Measurements from ENCODE around the gene CLCN4.

Gene CLCN4

GRCh38 chrX:10197279-10198210 is 40.8 kb downstream of the CLCN4 start:
- no peak for DNase-seq (ENCODE audit: low read depth)

DNA sequence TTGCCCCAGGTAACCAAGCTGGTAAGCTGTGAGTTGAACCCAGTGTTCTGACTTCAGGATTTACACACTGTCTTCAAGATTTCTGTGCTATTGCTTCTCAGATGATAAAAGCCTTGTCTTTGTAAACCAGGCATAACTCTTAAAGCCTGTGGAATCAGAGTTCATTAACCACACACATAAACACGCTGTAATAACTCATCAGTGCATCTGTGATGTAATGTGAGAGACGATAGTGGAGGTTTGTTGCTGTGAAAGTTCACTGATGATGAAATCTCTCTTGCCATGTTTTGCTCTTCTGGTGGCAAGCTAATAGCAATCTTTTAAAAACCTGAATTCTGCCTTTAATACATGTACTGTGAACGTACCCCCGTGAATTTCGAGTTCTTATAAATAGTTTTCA is 41.5 kb downstream of the CLCN4 start:
- DNase-seq (ENCODE audit: low read depth): no peak

- DNase-seq (ENCODE audit: low read depth): peak; percentile 24
These were observed 42.4 kb downstream of the CLCN4 start for GRCh38 chrX:10199212-10199611.

GRCh38 chrX:10203617-10204016 is 46.8 kb downstream of the CLCN4 start:
- DNase-seq (ENCODE audit: low read depth): no peak

GRCh38 chrX:10206317-10206716 is 49.5 kb downstream of the CLCN4 start:
- DNase-seq (ENCODE audit: low read depth): no peak

DNA sequence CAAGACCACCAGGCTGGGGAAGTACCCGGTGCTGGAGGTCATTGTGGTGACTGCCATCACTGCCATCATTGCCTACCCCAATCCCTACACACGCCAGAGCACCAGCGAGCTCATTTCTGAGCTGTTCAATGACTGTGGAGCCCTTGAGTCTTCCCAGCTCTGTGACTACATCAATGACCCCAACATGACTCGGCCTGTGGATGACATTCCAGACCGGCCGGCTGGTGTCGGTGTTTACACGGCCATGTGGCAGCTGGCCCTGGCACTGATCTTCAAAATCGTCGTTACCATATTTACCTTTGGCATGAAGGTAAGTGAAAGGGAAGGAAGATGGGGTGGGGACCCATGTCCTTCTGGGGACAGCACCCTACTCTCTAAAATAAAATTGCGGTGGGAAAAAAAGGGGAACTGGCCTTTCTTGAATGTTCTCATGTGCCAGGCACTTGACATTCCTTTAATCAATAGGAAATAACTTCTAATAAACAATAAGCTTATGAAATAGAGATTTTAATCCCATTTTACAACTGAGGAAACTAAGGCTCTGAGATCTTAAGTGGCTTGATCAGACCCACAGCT is 51.6 kb downstream of the CLCN4 start:
- no peak for DNase-seq (ENCODE audit: low read depth)

DNA sequence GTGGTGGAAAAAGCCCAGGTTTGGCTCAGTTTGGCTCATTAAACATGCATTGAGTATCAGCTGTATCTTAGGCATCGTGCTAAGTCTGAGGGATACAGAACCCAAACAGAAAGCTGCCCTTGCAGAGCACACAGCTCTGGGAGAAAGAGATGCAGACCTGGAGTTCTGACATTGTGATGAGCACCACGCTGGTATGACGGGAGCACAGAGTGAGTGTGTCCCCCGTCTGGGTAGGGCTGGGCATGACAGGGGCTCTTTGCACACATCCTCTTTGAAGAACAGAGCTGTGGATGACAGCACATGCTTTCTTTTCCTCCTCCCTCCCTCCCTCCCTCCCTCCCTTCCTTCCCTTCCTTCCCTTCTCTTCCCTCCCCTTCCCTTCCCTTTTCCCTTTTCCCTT is 52.2 kb downstream of the CLCN4 start:
- DNase-seq (ENCODE audit: low read depth): no peak

DNA sequence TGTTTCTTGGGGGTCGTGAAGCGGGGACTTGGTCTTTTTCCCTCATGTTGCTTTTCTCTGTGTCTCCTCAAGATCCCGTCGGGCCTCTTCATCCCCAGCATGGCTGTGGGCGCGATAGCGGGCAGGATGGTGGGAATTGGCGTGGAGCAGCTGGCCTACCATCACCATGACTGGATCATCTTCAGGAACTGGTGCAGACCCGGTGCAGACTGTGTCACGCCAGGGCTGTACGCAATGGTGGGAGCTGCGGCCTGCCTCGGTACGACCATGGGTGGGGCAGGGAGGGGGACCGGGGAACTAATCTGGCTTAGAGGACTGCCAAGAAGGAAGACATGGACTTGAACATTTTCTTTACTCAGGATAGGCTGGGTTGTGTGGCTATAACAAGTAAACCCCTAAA is 55.6 kb downstream of the CLCN4 start:
- no peak for DNase-seq (ENCODE audit: low read depth)

DNA sequence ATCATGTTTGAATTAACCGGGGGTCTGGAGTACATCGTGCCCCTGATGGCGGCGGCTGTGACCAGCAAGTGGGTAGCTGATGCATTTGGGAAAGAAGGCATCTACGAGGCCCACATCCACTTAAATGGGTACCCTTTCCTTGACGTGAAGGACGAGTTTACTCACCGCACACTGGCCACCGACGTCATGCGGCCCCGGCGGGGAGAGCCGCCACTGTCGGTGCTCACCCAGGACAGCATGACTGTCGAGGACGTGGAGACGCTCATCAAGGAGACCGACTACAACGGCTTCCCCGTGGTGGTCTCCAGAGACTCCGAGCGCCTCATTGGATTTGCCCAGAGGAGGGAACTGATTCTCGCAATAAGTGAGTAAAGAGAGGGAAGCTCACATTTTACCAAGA is 56.9 kb downstream of the CLCN4 start:
- no peak for DNase-seq (ENCODE audit: low read depth)

GRCh38 chrX:10216208-10216607 is 59.4 kb downstream of the CLCN4 start:
- no peak for DNase-seq (ENCODE audit: low read depth)

DNA sequence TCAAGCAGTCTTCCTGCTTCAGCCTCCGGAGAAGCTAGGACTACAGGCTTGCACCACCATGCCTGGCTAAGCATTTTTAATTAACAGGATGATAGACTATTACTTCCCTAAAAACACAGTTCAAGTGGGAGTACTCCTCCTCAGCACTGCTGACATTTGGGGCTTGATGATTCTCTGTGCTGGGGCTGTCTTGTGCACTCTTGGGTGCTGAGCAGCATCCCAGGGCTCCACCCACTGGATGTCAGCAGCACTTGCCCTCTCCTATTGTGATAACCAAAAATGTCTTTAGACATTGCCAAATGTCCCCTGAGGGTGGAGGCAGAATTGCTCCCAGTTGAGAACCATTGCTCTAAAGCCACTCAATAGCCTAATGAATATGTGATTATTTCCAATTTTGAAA is 60.4 kb downstream of the CLCN4 start:
- DNase-seq (ENCODE audit: low read depth): no peak

GRCh38 chrX:10221651-10222050 is 64.9 kb downstream of the CLCN4 start:
- DNase-seq (ENCODE audit: low read depth): no peak

DNA sequence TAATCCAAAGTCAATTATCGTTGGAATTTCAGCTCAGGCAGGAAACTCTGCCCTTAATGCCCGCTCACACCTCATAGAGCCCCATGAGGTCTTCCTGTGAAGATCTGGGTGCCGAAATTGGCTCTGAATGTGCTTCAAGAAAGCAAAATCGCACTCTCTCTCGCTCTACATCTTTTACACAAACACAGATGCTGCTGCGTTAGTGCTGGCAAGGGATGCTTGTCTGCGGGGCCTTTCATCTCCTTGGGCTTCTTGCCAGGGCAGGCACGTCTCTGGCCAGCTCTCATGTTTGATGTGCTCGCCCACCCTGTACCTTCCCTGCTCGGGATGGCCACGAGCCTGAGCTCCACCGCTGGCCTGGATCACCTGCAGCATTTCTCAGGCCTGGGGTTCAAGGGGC is 66.5 kb downstream of the CLCN4 start:
- no peak for DNase-seq (ENCODE audit: low read depth)

GRCh38 chrX:10223781-10224180 is 67.0 kb downstream of the CLCN4 start:
- DNase-seq (ENCODE audit: low read depth): no peak

- no peak for DNase-seq (ENCODE audit: low read depth)
These were observed 73.4 kb downstream of the CLCN4 start for GRCh38 chrX:10230222-10230621.

DNA sequence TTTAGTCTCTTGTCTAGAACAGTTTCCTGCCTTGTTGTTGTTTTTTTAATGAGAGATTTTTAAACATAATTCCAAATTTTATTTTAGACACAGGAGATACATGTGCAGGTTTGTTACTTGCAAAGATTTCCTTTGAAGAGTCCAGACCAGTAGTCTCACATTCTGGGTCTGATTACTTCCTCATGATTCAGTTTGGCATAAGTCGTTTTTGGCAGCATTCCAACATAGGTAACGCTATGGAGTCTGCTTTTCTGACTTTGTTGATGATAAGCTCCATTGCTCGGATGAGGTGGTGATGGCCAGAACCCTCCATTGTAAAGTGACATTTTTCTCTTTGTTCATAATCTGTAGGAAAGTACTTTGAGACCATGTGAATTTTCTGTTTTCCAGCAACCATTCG is 74.7 kb downstream of the CLCN4 start:
- no peak for DNase-seq (ENCODE audit: low read depth)

DNA sequence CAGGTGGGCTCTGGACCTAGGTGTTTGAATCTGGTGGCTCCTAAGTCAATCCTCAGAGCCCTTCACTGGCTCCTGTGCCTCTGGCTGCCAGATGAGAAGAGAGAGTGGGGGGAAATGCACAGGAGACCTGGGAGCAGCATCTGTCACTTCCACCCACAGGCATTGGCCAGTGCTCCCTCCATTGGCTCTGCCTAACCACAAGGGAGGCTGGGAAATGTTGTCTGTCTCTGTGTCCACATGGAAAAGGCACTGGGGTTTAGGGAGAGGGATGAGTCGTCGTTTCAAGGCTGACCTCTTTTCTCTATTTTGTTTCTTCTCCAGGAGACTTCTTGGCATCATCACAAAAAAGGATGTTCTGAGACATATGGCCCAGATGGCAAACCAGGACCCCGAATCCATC is 76.4 kb downstream of the CLCN4 start:
- DNase-seq (ENCODE audit: low read depth): peak; percentile 24

DNA sequence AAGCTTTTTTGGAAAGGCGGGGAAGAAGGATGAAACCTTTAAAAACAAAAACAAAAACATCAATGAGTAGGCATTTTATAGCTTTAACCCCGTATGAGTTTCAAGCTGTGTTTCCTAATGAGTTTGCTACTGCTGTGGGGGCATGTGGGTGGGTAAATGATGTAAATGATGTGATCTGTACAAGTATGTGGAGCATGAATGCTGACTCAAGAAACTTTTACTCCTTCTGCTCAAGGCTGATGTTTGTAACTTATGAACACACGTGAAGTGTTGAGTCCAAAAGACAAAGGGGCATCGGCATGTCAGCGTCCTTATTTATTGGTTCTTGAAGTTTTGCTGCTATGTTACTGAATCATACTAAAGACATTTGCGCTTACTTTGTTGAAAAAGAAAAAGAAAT is 76.9 kb downstream of the CLCN4 start:
- DNase-seq (ENCODE audit: low read depth): no peak

DNA sequence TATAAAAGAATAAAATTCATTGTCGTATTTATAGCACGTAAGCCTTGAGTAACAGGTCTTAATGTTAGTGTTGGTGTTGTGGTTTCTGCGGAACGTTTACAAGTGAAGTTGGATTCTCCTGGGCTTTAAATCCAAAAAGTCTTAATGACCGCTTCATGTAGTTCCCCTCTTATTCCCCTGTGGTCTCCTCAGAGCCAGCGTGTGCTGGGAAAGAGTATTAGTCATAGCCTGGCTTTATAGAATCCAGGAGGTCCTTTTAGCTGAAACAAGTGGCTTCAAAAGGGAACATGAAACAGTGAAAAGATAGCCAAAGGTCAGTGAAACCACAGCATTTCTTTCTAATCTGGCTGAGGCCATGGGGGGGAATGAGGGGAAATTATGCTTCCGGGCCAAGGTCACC is 79.1 kb downstream of the CLCN4 start:
- DNase-seq (ENCODE audit: low read depth): peak; percentile 38

DNA sequence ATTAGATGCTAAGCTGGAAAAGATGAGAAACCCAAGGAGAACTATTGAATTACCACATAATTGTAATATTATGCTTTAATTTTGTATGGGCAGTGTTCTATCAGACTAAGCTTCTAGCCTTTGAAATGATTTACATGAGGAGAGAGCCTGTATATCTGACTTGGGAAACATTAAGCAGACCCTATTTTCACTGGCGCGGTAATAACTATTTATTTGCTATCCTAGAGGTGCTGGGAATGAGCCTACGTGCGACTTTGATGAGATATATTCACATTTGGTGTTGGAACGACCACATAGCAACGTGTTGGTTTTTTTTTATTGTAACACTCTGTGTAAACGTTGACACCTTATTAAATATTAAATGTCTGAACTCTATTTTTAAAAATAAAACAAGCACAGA is 80.5 kb downstream of the CLCN4 start:
- no peak for DNase-seq (ENCODE audit: low read depth)

- DNase-seq (ENCODE audit: low read depth): peak; percentile 74
These were observed 82.9 kb downstream of the CLCN4 start for GRCh38 chrX:10239611-10240064.

- peak; percentile 79 for DNase-seq (ENCODE audit: low read depth)
These were observed 84.1 kb downstream of the CLCN4 start for GRCh38 chrX:10240918-10241317.

- DNase-seq (ENCODE audit: low read depth): no peak
These were observed 85.3 kb downstream of the CLCN4 start for GRCh38 chrX:10242026-10242425.

DNA sequence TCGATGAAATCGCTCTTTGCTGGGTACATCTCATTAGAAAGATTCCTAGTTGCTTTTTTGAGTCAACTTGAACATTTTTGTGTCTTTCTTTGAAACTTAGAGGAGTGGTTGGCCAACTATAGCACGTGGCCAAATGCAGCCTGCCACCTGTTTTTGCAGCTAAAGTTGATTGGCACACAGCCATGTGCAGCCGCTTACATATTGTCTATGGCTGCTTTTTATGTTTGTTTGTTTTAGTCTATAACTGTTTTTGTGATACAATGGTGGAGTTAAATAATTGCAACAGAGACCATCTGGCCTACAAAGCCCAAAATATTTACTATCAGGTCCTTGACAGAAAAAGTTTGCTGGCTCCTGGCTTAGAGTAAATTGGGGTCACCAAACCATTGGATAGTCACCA is 86.3 kb downstream of the CLCN4 start:
- DNase-seq (ENCODE audit: low read depth): no peak

Measured in ELR (cell line).